HEK293 (cell line): Measurements from ENCODE around the gene PALD1.

Source experiments
- CTCF ChIA-PET: fragments of 350-600 bp; formaldehyde crosslinking; extraction: SDS; loops from one replicate; lab custom pipeline; 2021; ENCODE audit warnings: antibody characterized with exemption; lab: Yijun Ruan, JAX
- POLR2A ChIA-PET: fragments of 300-600 bp; formaldehyde crosslinking; extraction: SDS; loops from one replicate; lab custom pipeline; 2020; ENCODE audit warnings: antibody characterized with exemption, inconsistent platforms; lab: Yijun Ruan, JAX
- H3K27ac ChIP-seq: fragments of 200-500 bp; sonication (Bioruptor generic); 2 replicates; pipeline ENCODE4 v1.5.1; 2014; ENCODE audit warnings: low read depth, low read length, control low read depth, inconsistent platforms; ENCODE audit errors: extremely low read depth
- H3K36me3 ChIP-seq, 2 experiments: fragments of 200-500 bp in 1 of 2; sonication (Bioruptor generic) in 1 of 2; 1 replicate in 1 of 2; 2 replicates in 1 of 2; pipeline ENCODE4 v1.5.1; 2014 to 2017; ENCODE audit warnings: inconsistent platforms in 2 of 2, low read length in 2 of 2; ENCODE audit not compliant: control insufficient read depth in 2 of 2, insufficient read depth in 1 of 2
- H3K4me1 ChIP-seq: fragments of 200-500 bp; sonication (Bioruptor generic); 2 replicates; pipeline ENCODE4 v1.5.1; 2014; ENCODE audit warnings: mild to moderate bottlenecking, low read length, inconsistent platforms; ENCODE audit not compliant: control insufficient read depth, insufficient read depth
- H3K4me3 ChIP-seq: 2 replicates; pipeline ENCODE4 v1.5.1; 2011; ENCODE audit warnings: low read depth, mild to moderate bottlenecking, control low read depth, low read length, moderate library complexity
- H3K9me3 ChIP-seq: fragments of 200-500 bp; sonication (Bioruptor generic); 2 replicates; pipeline ENCODE4 v1.5.1; 2014; ENCODE audit warnings: low read depth, low read length, inconsistent platforms; ENCODE audit not compliant: control insufficient read depth, insufficient read depth
- GLI4 ChIP-seq: fragments of 450-650 bp; formaldehyde crosslinking; IDR thresholded peaks from 2 replicates; pipeline ENCODE4 v1.5.1; 2016; ENCODE audit warnings: missing biosample characterization, missing genetic modification characterization
- KLF1 ChIP-seq: fragments of 450-650 bp; formaldehyde crosslinking; IDR thresholded peaks from 2 replicates; pipeline ENCODE4 v1.5.1; 2016; ENCODE audit warnings: missing biosample characterization, missing genetic modification characterization
- OVOL3 ChIP-seq: fragments of 450-650 bp; formaldehyde crosslinking; IDR thresholded peaks from 2 replicates; pipeline ENCODE4 v1.5.1; 2016; ENCODE audit warnings: missing biosample characterization, missing genetic modification characterization
- SALL2 ChIP-seq: fragments of 450-650 bp; formaldehyde crosslinking; IDR thresholded peaks from 2 replicates; pipeline ENCODE4 v1.5.0; 2017; ENCODE audit warnings: missing biosample characterization, mild to moderate bottlenecking, missing genetic modification characterization, borderline replicate concordance
- ZBTB1 ChIP-seq: fragments of 450-650 bp; formaldehyde crosslinking; IDR thresholded peaks from 2 replicates; pipeline ENCODE4 v1.5.1; 2016; ENCODE audit warnings: missing biosample characterization, missing genetic modification characterization
- ZFP41 ChIP-seq: fragments of 450-650 bp; formaldehyde crosslinking; IDR thresholded peaks from 2 replicates; pipeline ENCODE4 v1.5.1; 2016; ENCODE audit warnings: missing biosample characterization, missing genetic modification characterization, borderline replicate concordance
- ZNF121 ChIP-seq: fragments of 450-650 bp; formaldehyde crosslinking; IDR thresholded peaks from 2 replicates; pipeline ENCODE4 v1.5.1; 2016; ENCODE audit warnings: missing biosample characterization, missing genetic modification characterization
- ZNF19 ChIP-seq: fragments of 450-650 bp; formaldehyde crosslinking; IDR thresholded peaks from 2 replicates; pipeline ENCODE4; 2016; ENCODE audit warnings: missing biosample characterization, missing genetic modification characterization, low read depth
- ZNF202 ChIP-seq: fragments of 450-650 bp; formaldehyde crosslinking; IDR thresholded peaks from 2 replicates; pipeline ENCODE4 v1.5.1; 2016; ENCODE audit warnings: missing biosample characterization, missing genetic modification characterization, borderline replicate concordance
- ZNF335 ChIP-seq: fragments of 450-650 bp; formaldehyde crosslinking; conservative IDR thresholded peaks from 2 replicates; pipeline ENCODE4 v1.5.1; 2016; ENCODE audit warnings: missing biosample characterization, missing genetic modification characterization
- ZNF354C ChIP-seq: fragments of 450-650 bp; formaldehyde crosslinking; IDR thresholded peaks from 2 replicates; pipeline ENCODE4 v1.5.1; 2016; ENCODE audit warnings: missing biosample characterization, missing genetic modification characterization, low read depth, borderline replicate concordance
- ZNF426 ChIP-seq: fragments of 450-650 bp; formaldehyde crosslinking; IDR thresholded peaks from 2 replicates; pipeline ENCODE4 v1.5.1; 2017; ENCODE audit warnings: missing biosample characterization, missing genetic modification characterization, mild to moderate bottlenecking, inconsistent platforms, moderate library complexity
- ZNF585B ChIP-seq: fragments of 450-650 bp; formaldehyde crosslinking; IDR thresholded peaks from 2 replicates; pipeline ENCODE4 v1.5.1; 2016; ENCODE audit warnings: missing biosample characterization, missing genetic modification characterization
- ZNF623 ChIP-seq: fragments of 450-650 bp; formaldehyde crosslinking; IDR thresholded peaks from 2 replicates; pipeline ENCODE4 v1.5.1; 2016; ENCODE audit warnings: missing biosample characterization, missing genetic modification characterization
- ZNF664 ChIP-seq: fragments of 450-650 bp; formaldehyde crosslinking; IDR thresholded peaks from 2 replicates; pipeline ENCODE4 v1.5.1; 2016; ENCODE audit warnings: missing biosample characterization, missing genetic modification characterization
- ZXDB ChIP-seq: fragments of 450-650 bp; formaldehyde crosslinking; IDR thresholded peaks from 2 replicates; pipeline ENCODE4 v1.5.1; 2016; ENCODE audit warnings: missing biosample characterization, missing genetic modification characterization
- TF ChIP-seq, protein P1 (sequence below): fragments of 450-650 bp; formaldehyde crosslinking; IDR thresholded peaks from 2 replicates; pipeline ENCODE4 v1.5.1; 2016; ENCODE audit warnings: missing biosample characterization, missing genetic modification characterization, low read depth
- TF ChIP-seq, protein P2 (sequence below): fragments of 450-650 bp; formaldehyde crosslinking; IDR thresholded peaks from 2 replicates; pipeline ENCODE4 v1.5.1; 2016; ENCODE audit warnings: missing biosample characterization, missing genetic modification characterization

The PALD1 gene

DNA sequence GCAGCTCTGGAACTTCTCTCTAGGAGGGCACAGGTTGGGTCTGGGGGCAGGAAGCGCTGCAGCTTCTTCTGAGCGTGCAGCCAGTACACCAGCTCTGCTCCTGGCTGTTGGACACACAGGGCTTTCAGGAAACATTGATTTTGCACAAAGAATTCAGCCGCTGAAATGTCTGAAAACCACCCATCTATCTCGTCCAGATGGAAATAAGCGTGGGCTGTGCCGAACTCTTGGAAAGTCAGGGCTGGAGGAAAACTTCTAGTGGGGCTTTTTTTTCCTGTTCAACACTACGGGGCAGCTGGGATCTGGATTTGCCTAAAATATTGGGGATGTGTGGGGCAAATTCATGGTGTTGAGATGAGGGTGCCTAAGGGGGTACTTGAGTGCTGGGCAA lies 31.2 kb downstream of the PALD1 start:
- H3K4me3 ChIP-seq = no peak overlapping the region
- no peaks in the 10 kb centered on the region for H3K9me3 ChIP-seq
- no peaks in the 10 kb centered on the region for H3K36me3 ChIP-seq
- H3K4me1 ChIP-seq = no peaks in the 10 kb centered on the region; the same call in 1 of the 2 replicates
- no peak for TF ChIP-seq SALL2 (tag by site-specific recombination)
- TF ChIP-seq OVOL3 (tag by site-specific recombination) = no peak
- no peak for TF ChIP-seq ZFP41 (tag by site-specific recombination)
- no peak for TF ChIP-seq ZNF585B (tag by site-specific recombination)
- TF ChIP-seq, protein P1, sequence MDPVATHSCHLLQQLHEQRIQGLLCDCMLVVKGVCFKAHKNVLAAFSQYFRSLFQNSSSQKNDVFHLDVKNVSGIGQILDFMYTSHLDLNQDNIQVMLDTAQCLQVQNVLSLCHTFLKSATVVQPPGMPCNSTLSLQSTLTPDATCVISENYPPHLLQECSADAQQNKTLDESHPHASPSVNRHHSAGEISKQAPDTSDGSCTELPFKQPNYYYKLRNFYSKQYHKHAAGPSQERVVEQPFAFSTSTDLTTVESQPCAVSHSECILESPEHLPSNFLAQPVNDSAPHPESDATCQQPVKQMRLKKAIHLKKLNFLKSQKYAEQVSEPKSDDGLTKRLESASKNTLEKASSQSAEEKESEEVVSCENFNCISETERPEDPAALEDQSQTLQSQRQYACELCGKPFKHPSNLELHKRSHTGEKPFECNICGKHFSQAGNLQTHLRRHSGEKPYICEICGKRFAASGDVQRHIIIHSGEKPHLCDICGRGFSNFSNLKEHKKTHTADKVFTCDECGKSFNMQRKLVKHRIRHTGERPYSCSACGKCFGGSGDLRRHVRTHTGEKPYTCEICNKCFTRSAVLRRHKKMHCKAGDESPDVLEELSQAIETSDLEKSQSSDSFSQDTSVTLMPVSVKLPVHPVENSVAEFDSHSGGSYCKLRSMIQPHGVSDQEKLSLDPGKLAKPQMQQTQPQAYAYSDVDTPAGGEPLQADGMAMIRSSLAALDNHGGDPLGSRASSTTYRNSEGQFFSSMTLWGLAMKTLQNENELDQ (tag by site-specific recombination) = no peak
- TF ChIP-seq KLF1 (tag by site-specific recombination) = no peak
- no peak for TF ChIP-seq ZNF121
- no peak for TF ChIP-seq ZNF202
- no peak for TF ChIP-seq ZNF426 (tag by site-specific recombination)
- no peak for TF ChIP-seq ZNF335 (tag by site-specific recombination)
- TF ChIP-seq ZNF354C = no peak
- no peak for TF ChIP-seq ZXDB (tag by site-specific recombination)
- TF ChIP-seq, all 188 proteins: peak for 0
- POLR2A ChIA-PET = interaction anchor here (0.6 kb wide), 1 partner anchor 8 kb away, joined by 3 read pairs; no protein-coding TSS in a partner anchor
- H3K27ac ChIP-seq = no peak overlapping the region
- CTCF ChIA-PET = interaction anchor here (0.6 kb wide), 1 partner anchor 10 kb away, joined by 3 read pairs; no protein-coding TSS in a partner anchor

DNA sequence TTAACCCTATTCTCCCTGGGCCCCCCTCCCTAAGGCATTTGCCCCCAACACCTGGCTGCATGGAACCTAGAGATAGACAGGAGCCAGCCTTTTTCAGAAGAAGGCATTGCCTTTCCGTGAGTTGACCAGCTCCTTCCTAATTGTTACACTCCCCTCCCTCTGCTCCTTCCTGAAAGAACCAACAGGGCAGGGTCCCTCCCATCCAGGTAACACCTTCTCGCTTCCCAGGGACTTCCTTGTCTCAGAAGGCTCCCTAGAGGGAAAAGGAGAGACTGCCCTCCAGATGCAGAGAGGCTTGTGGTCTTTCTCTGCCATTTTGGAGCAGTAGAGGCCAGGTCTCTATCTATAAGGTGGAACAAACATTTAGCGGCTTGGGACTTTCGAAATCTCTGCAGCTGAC lies 31.9 kb downstream of the PALD1 start:
- no peaks in the 10 kb centered on the region for H3K36me3 ChIP-seq
- TF ChIP-seq ZNF664 (tag by site-specific recombination) = no peak
- no peak for TF ChIP-seq ZNF19 (tag by site-specific recombination)
- TF ChIP-seq GLI4 (tag by site-specific recombination) = no peak
- TF ChIP-seq, all 188 proteins: peak for 0
- ChIA-PET POLR2A (no interaction called here), CTCF (interaction anchor here (0.8 kb wide), 1 partner anchor 49 kb away, joined by 3 read pairs; no protein-coding TSS in a partner anchor)
- H3K4me1 ChIP-seq = no peaks in the 10 kb centered on the region; the same call in 1 of the 2 replicates
- H3K4me3 ChIP-seq = no peak overlapping the region
- no peak overlapping the region for H3K27ac ChIP-seq
- H3K9me3 ChIP-seq = no peaks in the 10 kb centered on the region

DNA sequence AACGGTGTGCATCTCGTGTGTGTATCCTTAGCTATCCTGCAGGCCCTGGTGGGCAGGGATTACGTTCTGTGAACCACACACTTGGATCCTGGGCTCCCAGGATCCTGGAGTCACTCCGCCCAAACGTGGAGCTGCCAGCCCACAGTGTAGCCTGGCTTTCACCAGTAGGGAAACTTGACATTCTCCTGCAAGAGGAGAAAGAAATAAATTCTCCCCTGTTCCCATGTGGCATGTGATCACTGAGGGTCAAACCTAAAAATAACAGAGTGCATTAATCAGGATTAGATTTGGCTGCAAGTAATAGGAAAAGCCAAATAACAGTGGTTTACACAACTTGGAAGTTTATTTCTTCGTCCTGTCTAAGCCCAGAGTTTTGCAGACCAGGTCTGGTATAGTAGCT lies 32.3 kb downstream of the PALD1 start:
- Histone ChIP-seq H3K36me3 (no peaks in the 10 kb centered on the region), H3K4me1 (no peaks in the 10 kb centered on the region; the same call in 1 of the 2 replicates)
- ChIA-PET POLR2A (no interaction called here), CTCF (interaction anchor here (0.8 kb wide), 1 partner anchor 50 kb away, joined by 3 read pairs; no protein-coding TSS in a partner anchor)
- TF ChIP-seq, protein P2, sequence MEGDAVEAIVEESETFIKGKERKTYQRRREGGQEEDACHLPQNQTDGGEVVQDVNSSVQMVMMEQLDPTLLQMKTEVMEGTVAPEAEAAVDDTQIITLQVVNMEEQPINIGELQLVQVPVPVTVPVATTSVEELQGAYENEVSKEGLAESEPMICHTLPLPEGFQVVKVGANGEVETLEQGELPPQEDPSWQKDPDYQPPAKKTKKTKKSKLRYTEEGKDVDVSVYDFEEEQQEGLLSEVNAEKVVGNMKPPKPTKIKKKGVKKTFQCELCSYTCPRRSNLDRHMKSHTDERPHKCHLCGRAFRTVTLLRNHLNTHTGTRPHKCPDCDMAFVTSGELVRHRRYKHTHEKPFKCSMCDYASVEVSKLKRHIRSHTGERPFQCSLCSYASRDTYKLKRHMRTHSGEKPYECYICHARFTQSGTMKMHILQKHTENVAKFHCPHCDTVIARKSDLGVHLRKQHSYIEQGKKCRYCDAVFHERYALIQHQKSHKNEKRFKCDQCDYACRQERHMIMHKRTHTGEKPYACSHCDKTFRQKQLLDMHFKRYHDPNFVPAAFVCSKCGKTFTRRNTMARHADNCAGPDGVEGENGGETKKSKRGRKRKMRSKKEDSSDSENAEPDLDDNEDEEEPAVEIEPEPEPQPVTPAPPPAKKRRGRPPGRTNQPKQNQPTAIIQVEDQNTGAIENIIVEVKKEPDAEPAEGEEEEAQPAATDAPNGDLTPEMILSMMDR = no peak
- TF ChIP-seq ZBTB1 (tag by site-specific recombination) = no peak
- TF ChIP-seq ZNF623 = no peak
- TF ChIP-seq, all 188 proteins: peak for 0
- H3K27ac ChIP-seq = no peak overlapping the region
- no peak overlapping the region for H3K4me3 ChIP-seq
- H3K9me3 ChIP-seq = no peaks in the 10 kb centered on the region
